GM12801 (cell line): ENCODE data around the gene SASH1.

Experiments
- CTCF ChIP-seq: IDR thresholded peaks from one replicate; pipeline ENCODE4 v1.5.1; 2011; ENCODE audit warnings: control low read depth; ENCODE audit not compliant: insufficient read length; ENCODE audit errors: extremely low read depth

Gene SASH1

GRCh38 chr6:148414092-148414489 lies 71.5 kb downstream of the SASH1 start:
- TF ChIP-seq CTCF: no peak

- TF ChIP-seq CTCF: no peak
Observed at GRCh38 chr6:148414836-148415235, 72.2 kb downstream of the SASH1 start.

- no peak for TF ChIP-seq CTCF
Observed at GRCh38 chr6:148415511-148416260, 73.0 kb downstream of the SASH1 start.

- TF ChIP-seq CTCF: no peak
Observed at GRCh38 chr6:148416330-148416965, 73.8 kb downstream of the SASH1 start.

- no peak for TF ChIP-seq CTCF
Observed at GRCh38 chr6:148417045-148417444, 74.4 kb downstream of the SASH1 start.

GRCh38 chr6:148419430-148419829 lies 76.8 kb downstream of the SASH1 start:
- TF ChIP-seq CTCF: no peak

- TF ChIP-seq CTCF: no peak
Observed at GRCh38 chr6:148422085-148422484, 79.4 kb downstream of the SASH1 start.
